Stimulated activated CD4-positive, alpha-beta T cell treated with anti-CD3 and anti-CD28 coated beads, Interleukin-2, amount 100 ng/mL, for 48 hours (primary cell): ENCODE results near the gene PEPD.

Source experiments
- DNase-seq, 2 donors: peaks; one replicate each; pipeline ENCODE4 v3.0.0-alpha.2; 2020

The PEPD gene

DNA sequence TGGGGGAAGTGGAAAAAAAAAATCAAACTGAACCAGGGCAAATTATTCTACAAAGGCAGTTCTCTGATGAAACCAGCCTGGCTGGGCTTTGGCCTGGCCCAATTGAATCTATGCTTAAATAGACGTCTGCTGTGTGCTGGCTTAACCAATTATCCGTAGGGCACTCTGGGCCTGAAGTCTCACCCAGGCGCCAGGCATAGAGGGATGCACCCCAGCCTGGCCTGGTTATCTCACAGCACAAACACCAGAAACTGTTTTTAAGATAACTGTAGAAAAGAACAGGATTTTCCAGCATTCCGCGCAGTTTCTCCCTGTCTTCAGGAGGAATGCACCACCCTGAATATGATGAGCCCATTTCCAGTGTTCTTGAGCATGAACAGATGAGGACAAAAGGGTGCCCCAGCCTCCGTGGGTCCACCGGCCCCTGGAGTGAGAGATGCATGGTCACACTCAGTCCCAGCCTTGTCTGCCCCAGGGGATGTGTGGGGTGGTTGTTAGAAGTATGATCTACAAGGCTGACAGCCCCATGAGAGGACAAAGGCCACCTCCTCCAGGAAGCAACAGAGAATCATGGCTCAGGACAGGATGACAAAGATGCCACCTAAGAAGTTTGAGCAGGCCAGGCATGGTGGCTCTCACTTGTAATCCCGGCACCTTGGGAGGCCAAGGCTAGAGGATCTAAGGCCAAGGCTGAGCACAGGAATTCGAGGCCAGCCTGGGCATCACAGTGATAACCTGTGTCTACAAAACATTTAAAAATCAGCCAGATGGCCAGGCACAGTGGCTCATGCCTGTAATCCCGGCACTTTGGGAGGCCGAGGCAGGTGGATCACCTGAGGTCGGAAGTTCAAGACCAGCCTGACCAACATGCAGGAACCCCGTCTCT is 50.2 kb downstream of the PEPD start:
- DNase-seq: no peak

DNA sequence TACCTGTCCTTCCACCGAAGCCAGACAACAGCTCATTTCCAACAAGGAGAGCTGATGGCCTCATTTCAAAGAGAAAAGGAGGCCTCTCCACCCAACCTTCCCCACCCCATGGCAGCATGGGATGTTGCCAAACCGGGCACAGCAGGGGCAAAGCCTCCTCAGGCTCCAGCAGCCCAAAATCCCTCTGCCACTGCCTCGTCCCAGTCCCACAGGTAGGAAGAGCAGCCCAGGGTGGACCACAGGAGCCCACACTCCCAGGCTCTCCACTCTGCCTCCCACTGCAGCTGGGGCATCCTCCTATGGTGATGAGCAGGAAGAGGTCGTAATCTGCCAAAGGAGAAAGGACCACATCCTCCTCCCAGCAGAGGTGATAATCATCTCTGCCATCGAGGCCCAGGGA is 50.9 kb downstream of the PEPD start:
- no peak for DNase-seq

- no peak for DNase-seq
Measured at GRCh38 chr19:33470040-33470330, 51.6 kb downstream of the PEPD start.

DNA sequence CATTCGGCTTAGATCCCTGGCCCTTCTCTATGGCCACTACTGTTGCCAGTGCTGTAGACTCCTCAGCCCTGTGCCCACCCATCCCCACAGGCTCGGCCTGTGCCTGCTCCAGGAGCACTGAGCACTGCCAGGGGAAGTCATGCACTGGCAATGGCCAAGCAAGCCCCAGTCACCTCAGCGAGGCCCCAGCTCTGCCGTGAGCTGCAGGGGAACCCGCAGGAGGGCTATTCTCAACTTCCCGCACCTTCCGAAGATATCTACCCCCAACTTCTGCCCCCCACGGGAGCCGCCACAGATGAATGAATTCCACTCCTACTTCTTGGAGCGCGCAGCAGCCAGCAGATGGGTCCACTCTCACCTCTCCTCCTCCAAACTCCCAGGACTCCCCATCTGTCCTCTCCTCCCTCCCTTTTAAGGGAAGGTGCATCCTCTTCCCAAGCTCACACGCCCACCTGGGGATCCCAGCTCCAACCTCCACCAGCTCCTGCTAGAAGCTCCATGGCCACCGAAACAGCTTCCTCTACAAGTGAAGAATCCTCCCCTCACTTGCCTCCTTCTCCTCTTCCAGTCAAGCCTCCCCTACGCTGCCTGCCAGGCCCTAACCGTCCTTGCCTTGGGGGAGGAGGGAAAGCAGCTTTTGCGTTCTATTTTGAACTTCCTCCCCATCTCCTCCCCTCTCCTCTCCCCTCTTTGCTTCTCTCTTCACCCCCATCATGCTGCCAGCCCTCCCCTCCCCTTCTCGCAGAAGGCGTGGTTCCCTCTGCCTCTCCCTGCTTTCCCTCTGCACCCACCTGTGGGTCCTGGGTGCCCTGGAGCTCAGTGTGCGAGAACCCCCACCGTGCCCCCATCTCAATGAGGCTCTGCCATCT is 52.2 kb downstream of the PEPD start:
- DNase-seq: no peak

DNA sequence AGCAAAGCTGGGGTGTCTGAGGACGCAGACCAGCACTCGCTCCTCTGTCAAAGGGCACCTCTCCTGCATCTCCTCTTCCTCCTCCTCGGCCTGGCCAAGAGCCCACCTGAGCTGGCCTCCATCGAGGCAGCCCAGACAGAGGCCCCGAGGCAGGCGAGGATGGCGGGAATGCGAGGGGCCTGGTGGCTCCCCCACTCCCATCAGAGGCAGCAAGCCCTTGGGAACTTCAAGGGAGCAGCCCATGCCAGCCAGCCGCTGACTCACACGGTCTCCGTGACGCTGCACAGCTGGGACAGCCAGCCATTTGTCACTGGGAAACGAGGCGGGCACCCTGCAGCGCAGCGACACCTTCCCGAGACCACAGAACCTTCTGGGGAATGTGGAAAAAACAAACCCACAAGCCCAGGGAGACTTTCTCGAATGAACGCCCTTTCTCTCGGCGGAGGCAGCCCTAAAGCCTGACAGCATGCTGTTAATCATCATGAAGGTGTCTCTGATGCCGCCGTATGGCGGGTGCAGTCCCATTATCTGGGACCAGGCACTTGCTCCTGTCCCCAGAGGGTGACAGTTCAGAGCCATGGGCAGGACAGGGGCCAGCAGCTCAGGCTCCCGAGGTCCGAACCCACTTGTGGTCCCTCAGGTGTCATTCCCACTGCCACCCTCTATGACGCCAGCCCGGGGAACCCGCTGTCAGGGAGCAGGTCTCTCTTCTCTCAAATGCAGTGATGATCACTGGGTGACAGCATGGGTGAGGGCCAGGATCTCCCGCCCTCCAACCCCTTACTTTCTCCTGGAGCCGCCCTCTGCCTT is 53.0 kb downstream of the PEPD start:
- no peak for DNase-seq

DNA sequence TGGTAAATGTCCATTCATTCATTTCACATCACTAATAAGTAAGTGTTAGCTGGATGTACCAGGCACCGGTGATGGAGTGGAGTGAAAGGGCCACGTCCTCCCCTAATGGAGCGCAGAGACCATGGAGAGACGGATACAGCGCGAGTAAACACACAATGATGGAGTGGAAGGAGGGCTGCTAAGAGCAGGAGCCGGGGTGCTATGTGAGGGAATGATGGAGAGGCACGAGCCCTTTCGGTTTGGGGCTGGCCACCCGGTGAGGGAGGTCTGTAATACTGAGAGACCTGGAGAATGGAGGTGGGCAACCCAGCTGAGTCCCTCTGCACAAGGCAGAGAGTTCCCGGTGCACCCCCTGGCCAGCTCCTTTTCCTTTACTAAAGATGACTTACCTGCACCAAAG is 53.7 kb downstream of the PEPD start:
- no peak for DNase-seq

GRCh38 chr19:33465834-33466233 is 55.8 kb downstream of the PEPD start:
- no peak for DNase-seq

GRCh38 chr19:33465371-33465770 is 56.2 kb downstream of the PEPD start:
- DNase-seq: no peak

- DNase-seq: no peak
Measured at GRCh38 chr19:33464733-33465115, 56.9 kb downstream of the PEPD start.

DNA sequence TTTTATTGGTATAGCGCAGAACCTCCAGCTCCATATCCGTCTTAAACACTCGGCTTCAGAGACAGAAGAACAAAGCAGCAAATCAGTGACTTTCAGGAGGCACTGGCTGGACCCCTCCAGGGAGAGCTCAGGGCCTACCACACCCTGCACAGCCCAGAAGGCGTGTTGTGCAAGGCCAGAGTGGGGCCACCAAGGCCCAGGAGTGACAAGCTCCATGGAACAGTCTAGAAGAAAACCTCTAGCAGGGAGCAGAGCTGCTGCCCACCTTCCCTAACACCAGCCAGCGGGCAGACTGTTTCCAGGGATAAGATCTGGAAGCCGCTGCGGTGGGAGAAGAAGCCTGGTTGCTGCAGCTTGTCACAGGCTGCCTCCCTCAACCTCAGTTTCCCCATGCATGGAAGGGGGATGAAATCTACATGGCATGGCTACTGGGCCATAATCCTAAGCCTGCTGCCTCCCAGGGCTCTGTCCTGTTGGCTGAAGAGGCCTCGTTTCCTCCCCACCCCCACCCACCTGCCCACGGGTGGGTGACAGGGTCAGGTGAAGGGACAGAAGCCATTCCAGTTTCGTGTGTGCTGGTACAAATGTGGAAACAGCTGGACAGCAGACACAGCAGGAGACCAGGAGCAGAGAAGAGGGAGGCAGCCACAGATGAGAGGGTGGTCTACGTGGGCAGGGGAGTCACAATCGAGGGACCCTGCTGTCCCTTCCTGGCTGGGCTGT is 57.4 kb downstream of the PEPD start:
- DNase-seq: no peak

DNA sequence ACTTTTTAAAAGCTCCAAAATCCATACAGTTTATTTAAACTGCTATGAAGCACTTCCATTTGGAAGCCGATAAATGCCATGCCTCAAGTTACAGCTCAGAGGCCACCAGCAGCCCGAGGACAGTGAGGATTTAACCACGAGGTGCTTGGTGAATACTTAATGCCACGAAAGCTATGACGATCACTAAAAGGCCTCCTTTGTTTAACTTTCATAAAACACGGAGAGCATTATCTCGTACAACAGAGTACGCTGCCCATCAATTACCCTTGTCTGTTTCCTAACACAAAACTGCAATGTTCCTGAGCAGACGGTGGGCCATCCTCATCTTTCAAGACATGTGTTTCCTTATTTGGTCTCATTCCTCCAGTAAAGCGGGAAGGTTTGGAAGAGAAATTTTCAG is 58.4 kb downstream of the PEPD start:
- DNase-seq: no peak

GRCh38 chr19:33462112-33462791 is 59.3 kb downstream of the PEPD start:
- no peak for DNase-seq

DNA sequence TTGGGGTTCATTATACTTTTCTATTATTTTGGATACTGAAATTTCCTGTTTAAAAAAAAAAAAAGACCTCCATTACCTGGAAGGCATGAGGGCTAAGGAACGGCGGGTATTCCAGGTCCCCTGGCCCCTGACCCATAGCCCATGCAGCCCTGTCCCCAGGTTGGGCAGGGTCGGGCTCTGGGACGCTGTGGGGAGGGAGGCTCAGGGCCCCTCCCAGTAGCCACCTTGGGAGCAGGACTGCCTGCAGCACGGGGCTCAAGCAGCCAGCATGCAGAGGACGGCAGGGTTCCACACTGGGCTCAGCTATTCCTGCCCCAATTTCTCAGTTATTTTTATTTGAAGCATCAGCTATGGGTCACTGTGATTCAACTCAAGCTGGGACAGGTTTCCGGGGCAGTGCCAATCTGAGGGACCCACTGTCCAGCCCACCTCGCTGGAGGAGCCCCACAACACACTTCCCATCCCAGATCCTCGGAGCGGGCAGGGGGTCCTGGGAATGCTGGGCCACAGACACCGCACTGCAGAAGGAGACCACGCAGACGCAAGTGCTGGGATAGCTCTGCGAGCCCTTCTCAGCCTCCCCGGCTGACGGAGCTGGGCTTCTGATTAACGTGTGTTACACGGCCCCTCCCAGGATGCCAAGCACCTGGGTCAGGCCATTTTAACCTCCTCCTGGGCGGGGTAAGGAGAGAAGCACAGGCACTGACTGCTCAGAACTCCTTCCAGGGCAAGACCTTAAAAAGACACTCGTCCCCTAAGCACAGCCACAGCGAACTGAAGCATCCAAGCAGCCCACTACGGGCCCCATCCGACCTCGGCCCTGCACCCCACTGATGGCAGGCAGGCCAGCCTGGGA is 60.1 kb downstream of the PEPD start:
- no peak for DNase-seq

DNA sequence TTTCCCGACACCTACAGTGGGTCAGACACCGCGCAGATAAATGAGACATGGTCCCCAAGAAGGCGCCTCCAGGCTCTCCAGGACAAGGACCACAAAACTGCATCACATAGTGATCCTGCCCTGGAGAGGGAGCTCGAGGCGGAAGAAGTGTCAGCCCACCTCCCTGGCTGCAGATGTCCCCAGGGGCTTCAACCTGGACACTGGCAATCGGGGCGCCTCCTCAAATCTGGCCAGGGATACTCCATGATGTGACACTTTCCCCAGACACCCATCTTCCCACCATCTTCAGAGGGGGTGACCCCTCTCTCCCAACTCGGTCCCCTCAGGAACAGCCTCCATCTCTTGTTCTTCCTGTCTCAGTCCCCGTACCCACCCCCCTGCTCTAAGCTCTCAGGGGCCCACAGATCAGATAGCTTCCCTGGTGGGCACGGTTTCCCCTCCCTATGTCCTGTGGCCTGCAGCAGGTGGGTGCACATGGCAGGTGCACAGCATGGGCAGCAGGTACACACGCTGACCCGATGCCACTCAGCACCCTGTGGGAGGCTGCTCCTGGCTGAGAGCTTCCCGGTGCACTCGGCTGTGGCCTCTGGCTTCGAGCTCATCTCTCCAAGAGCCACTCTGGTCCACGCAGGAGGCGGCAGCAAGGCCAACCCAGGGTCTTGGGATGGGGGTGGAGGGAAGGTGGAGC is 61.2 kb downstream of the PEPD start:
- DNase-seq: no peak

DNA sequence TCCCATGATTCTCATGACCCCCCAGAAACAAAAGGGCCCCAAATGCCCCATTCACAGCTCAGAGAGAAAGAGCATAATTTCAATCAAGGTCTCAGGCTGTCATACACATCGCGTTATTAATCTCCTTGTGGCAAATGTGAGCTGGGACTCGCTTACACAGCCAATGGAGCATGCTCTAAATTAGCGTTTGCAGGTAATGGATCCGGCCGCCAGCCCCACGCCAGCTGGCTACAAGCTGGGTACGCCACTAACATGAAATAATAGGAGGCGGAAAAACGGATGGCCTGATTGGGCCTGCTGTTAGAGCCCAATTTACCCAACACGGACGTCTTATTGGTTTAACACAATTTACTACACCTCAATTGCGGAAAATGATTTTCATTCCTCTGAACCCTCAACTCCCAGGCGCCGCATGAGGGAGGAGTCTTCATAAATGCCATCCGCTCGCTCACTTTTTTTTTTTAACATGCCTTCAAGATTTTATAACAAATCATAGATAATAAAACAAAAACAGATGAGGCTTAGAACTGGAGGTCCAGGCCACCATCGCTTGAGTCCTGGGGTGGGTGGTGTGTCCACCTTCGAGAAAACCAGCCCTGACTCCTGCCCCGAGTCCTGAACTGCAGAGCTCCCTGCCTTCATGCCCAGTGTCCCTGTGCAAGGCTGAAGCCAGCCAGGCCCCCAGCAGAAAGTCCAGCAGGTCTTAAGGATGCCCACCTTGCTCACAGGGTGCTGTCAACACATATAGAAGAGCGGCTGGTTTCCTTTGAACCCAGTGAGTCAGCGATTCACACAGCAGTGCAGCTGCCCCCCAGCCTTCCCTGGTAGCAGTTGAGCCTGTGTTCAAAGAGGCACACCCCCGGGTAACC is 62.1 kb downstream of the PEPD start:
- no peak for DNase-seq

- DNase-seq: no peak
Measured at GRCh38 chr19:33458807-33459206, 62.8 kb downstream of the PEPD start.

- DNase-seq: no peak
Measured at GRCh38 chr19:33458171-33458633, 63.4 kb downstream of the PEPD start.

GRCh38 chr19:33456845-33457220 is 64.8 kb downstream of the PEPD start:
- DNase-seq: no peak

- DNase-seq: no peak
Measured at GRCh38 chr19:33456076-33456844, 65.3 kb downstream of the PEPD start.
